Dendritic cell treated with granulocyte-macrophage colony-stimulating factor and Interleukin-4, amounts not matched to agents 40 ng/mL and 50 ng/mL, for 4 days (primary cell): ENCODE results near the gene SP2.

Source experiments
- H3K27ac Mint-ChIP-seq: one replicate; pipeline ENCODE4 v1.8.0; 2022; ENCODE audit warnings: mild to moderate bottlenecking, mixed read lengths
- H3K27me3 Mint-ChIP-seq: one replicate; pipeline ENCODE4 v1.8.0; 2022; ENCODE audit warnings: mild to moderate bottlenecking, mixed read lengths
- H3K36me3 Mint-ChIP-seq: one replicate; pipeline ENCODE4 v1.8.0; 2022; ENCODE audit warnings: low read depth, mixed read lengths
- H3K4me1 Mint-ChIP-seq: one replicate; pipeline ENCODE4 v1.8.0; 2022; ENCODE audit warnings: low read depth, mixed read lengths
- H3K4me3 Mint-ChIP-seq: one replicate; pipeline ENCODE4 v1.8.0; 2022; ENCODE audit warnings: mild to moderate bottlenecking, moderate library complexity, mixed read lengths
- H3K9me3 Mint-ChIP-seq: one replicate; pipeline ENCODE4 v1.8.0; 2022; ENCODE audit warnings: mixed read lengths
- intact Hi-C: fragments of 100-400 bp; cut with micrococcal nuclease; formaldehyde crosslinking; loops from one replicate; pipeline ENCODE4 v1.15.0; 2022

SP2 gene

GRCh38 chr17:47877368-47878034 lies 18.5 kb upstream of the SP2 start:
- H3K36me3 Mint-ChIP-seq: no peaks in the 10 kb centered on the region
- peaks cover 35% of the 10 kb centered on the region for H3K4me1 Mint-ChIP-seq
- H3K4me3 Mint-ChIP-seq: no peak overlapping the region
- intact Hi-C loops: no loop called here
- H3K27me3 Mint-ChIP-seq: peaks cover 40% of the 10 kb centered on the region
- H3K27ac Mint-ChIP-seq: no peak overlapping the region
- peaks cover 9% of the 10 kb centered on the region for H3K9me3 Mint-ChIP-seq

GRCh38 chr17:47878203-47879027 lies 17.6 kb upstream of the SP2 start:
- Mint-ChIP-seq H3K36me3 (no peaks in the 10 kb centered on the region), H3K4me3 (no peak overlapping the region), H3K27me3 (peaks cover 33% of the 10 kb centered on the region), H3K27ac (no peak overlapping the region), H3K9me3 (peaks cover 9% of the 10 kb centered on the region), H3K4me1 (peaks cover 44% of the 10 kb centered on the region)
- intact Hi-C loops: no loop called here

GRCh38 chr17:47879028-47879585 lies 16.9 kb upstream of the SP2 start:
- no peak overlapping the region for H3K27ac Mint-ChIP-seq
- peaks cover 27% of the 10 kb centered on the region for H3K27me3 Mint-ChIP-seq

GRCh38 chr17:47879776-47880454 lies 16.1 kb upstream of the SP2 start:
- intact Hi-C loops: no loop called here
- Mint-ChIP-seq H3K36me3 (no peaks in the 10 kb centered on the region), H3K4me3 (no peak overlapping the region), H3K27ac (no peak overlapping the region), H3K9me3 (no peaks in the 10 kb centered on the region), H3K27me3 (peaks cover 24% of the 10 kb centered on the region), H3K4me1 (peaks cover 34% of the 10 kb centered on the region)

More at GRCh38 chr17:47879028-47879585, 16.9 kb upstream of the SP2 start:
- intact Hi-C loops: no loop called here
- Mint-ChIP-seq H3K4me3 (no peak overlapping the region), H3K4me1 (peaks cover 39% of the 10 kb centered on the region), H3K36me3 (no peaks in the 10 kb centered on the region), H3K9me3 (peaks cover 2% of the 10 kb centered on the region)

- H3K9me3 Mint-ChIP-seq: no peaks in the 10 kb centered on the region
- no peaks in the 10 kb centered on the region for H3K36me3 Mint-ChIP-seq
- intact Hi-C loops: no loop called here
- peaks cover 33% of the 10 kb centered on the region for H3K4me1 Mint-ChIP-seq
- peak overlapping the region; percentile 10 for H3K27ac Mint-ChIP-seq
- peaks cover 17% of the 10 kb centered on the region for H3K27me3 Mint-ChIP-seq
- H3K4me3 Mint-ChIP-seq: peak overlapping the region; percentile 35
These were observed 13.8 kb upstream of the SP2 start for GRCh38 chr17:47882247-47882646.

GRCh38 chr17:47882695-47883588 lies 13.1 kb upstream of the SP2 start:
- Mint-ChIP-seq H3K9me3 (no peaks in the 10 kb centered on the region), H3K27ac (peak overlapping the region; percentile 10), H3K27me3 (peaks cover 17% of the 10 kb centered on the region), H3K4me1 (peaks cover 26% of the 10 kb centered on the region), H3K4me3 (no peak overlapping the region), H3K36me3 (no peaks in the 10 kb centered on the region)
- intact Hi-C loops: no loop called here

- H3K27ac Mint-ChIP-seq: no peak overlapping the region
- no peak overlapping the region for H3K4me3 Mint-ChIP-seq
- intact Hi-C loops: no loop called here
- H3K4me1 Mint-ChIP-seq: peaks cover 21% of the 10 kb centered on the region
- no peaks in the 10 kb centered on the region for H3K9me3 Mint-ChIP-seq
- peaks cover 12% of the 10 kb centered on the region for H3K27me3 Mint-ChIP-seq
- no peaks in the 10 kb centered on the region for H3K36me3 Mint-ChIP-seq
These were observed 12.2 kb upstream of the SP2 start for GRCh38 chr17:47883589-47884426.

GRCh38 chr17:47884427-47884740 lies 11.7 kb upstream of the SP2 start:
- Mint-ChIP-seq H3K36me3 (no peaks in the 10 kb centered on the region), H3K4me3 (no peak overlapping the region), H3K4me1 (peaks cover 21% of the 10 kb centered on the region), H3K27me3 (peaks cover 6% of the 10 kb centered on the region), H3K27ac (no peak overlapping the region), H3K9me3 (no peaks in the 10 kb centered on the region)
- intact Hi-C loops: no loop called here

GRCh38 chr17:47884905-47885730 lies 10.9 kb upstream of the SP2 start:
- Mint-ChIP-seq H3K27ac (no peak overlapping the region), H3K4me1 (peaks cover 24% of the 10 kb centered on the region), H3K27me3 (peaks cover 5% of the 10 kb centered on the region), H3K9me3 (no peaks in the 10 kb centered on the region), H3K36me3 (no peaks in the 10 kb centered on the region), H3K4me3 (no peak overlapping the region)
- intact Hi-C loops: no loop called here

- intact Hi-C loops: no loop called here
- Mint-ChIP-seq H3K27ac (no peak overlapping the region), H3K9me3 (no peaks in the 10 kb centered on the region), H3K4me3 (no peak overlapping the region), H3K27me3 (peaks cover 2% of the 10 kb centered on the region), H3K4me1 (peaks cover 23% of the 10 kb centered on the region), H3K36me3 (no peaks in the 10 kb centered on the region)
These were observed 7.7 kb upstream of the SP2 start for GRCh38 chr17:47888293-47888692.

GRCh38 chr17:47889734-47890529 lies 6.1 kb upstream of the SP2 start:
- H3K36me3 Mint-ChIP-seq: no peaks in the 10 kb centered on the region
- H3K9me3 Mint-ChIP-seq: no peaks in the 10 kb centered on the region
- H3K4me3 Mint-ChIP-seq: no peak overlapping the region
- no peak overlapping the region for H3K27ac Mint-ChIP-seq
- intact Hi-C loops: loop anchor here (1.0 to 2.0 kb wide), 2 partner anchors 49 to 113 kb away; partner anchors contain the start of gene SCRN2
- peaks cover 2% of the 10 kb centered on the region for H3K27me3 Mint-ChIP-seq
- H3K4me1 Mint-ChIP-seq: peaks cover 33% of the 10 kb centered on the region
